ENCODE data around the gene DBR1. TPM values are rescaled to one million over a fixed set of nuclear protein-coding genes. Genes with fewer than 3 reads are reported as not detected.

DBR1 gene
- total and polyA plus RNA-seq, 9 of the 15 experiments (the other 6 are each of a cell fraction or from before 2014, with no cell fraction given), result 2.7 to 14.1 (median 10.9) TPM

DNA sequence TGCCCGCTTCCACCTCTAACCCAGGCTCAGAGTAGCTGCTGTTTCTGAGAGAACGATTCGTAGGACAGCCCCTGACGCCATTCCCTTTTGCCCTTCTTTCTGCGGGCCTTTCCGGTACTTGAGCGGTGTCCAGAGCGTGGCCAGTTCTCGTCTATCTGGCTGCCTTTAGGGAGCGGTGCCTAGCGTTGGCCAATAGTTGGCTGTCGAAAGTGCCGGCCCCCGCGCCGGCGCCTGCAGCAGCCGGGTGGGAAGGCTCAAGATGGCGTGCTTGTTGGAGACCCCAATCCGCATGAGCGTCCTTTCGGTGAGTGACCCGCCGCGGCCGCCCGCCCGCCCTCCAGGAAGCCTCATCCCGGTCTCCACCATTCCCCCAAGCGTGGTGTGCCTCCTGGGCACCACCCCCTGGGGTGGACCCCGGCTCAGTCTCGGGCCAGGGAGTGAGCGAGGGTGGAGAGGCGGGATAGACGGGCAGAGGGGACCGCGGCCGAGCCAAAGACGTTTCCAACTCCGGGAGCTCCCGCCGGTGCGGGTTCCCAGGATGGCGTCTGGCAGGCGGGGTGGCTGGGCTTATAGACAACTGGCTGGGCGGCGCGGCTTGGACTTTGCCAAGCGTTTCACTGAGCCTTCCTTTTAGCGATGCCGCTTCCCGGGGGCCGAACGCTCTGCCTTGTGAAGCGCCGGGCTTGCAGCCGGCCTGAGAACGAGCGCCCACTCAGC, 12.7 kb upstream of the DBR1 start, which contains the start of gene ARMC8 (continued):
- TF ChIP-seq, protein P1, sequence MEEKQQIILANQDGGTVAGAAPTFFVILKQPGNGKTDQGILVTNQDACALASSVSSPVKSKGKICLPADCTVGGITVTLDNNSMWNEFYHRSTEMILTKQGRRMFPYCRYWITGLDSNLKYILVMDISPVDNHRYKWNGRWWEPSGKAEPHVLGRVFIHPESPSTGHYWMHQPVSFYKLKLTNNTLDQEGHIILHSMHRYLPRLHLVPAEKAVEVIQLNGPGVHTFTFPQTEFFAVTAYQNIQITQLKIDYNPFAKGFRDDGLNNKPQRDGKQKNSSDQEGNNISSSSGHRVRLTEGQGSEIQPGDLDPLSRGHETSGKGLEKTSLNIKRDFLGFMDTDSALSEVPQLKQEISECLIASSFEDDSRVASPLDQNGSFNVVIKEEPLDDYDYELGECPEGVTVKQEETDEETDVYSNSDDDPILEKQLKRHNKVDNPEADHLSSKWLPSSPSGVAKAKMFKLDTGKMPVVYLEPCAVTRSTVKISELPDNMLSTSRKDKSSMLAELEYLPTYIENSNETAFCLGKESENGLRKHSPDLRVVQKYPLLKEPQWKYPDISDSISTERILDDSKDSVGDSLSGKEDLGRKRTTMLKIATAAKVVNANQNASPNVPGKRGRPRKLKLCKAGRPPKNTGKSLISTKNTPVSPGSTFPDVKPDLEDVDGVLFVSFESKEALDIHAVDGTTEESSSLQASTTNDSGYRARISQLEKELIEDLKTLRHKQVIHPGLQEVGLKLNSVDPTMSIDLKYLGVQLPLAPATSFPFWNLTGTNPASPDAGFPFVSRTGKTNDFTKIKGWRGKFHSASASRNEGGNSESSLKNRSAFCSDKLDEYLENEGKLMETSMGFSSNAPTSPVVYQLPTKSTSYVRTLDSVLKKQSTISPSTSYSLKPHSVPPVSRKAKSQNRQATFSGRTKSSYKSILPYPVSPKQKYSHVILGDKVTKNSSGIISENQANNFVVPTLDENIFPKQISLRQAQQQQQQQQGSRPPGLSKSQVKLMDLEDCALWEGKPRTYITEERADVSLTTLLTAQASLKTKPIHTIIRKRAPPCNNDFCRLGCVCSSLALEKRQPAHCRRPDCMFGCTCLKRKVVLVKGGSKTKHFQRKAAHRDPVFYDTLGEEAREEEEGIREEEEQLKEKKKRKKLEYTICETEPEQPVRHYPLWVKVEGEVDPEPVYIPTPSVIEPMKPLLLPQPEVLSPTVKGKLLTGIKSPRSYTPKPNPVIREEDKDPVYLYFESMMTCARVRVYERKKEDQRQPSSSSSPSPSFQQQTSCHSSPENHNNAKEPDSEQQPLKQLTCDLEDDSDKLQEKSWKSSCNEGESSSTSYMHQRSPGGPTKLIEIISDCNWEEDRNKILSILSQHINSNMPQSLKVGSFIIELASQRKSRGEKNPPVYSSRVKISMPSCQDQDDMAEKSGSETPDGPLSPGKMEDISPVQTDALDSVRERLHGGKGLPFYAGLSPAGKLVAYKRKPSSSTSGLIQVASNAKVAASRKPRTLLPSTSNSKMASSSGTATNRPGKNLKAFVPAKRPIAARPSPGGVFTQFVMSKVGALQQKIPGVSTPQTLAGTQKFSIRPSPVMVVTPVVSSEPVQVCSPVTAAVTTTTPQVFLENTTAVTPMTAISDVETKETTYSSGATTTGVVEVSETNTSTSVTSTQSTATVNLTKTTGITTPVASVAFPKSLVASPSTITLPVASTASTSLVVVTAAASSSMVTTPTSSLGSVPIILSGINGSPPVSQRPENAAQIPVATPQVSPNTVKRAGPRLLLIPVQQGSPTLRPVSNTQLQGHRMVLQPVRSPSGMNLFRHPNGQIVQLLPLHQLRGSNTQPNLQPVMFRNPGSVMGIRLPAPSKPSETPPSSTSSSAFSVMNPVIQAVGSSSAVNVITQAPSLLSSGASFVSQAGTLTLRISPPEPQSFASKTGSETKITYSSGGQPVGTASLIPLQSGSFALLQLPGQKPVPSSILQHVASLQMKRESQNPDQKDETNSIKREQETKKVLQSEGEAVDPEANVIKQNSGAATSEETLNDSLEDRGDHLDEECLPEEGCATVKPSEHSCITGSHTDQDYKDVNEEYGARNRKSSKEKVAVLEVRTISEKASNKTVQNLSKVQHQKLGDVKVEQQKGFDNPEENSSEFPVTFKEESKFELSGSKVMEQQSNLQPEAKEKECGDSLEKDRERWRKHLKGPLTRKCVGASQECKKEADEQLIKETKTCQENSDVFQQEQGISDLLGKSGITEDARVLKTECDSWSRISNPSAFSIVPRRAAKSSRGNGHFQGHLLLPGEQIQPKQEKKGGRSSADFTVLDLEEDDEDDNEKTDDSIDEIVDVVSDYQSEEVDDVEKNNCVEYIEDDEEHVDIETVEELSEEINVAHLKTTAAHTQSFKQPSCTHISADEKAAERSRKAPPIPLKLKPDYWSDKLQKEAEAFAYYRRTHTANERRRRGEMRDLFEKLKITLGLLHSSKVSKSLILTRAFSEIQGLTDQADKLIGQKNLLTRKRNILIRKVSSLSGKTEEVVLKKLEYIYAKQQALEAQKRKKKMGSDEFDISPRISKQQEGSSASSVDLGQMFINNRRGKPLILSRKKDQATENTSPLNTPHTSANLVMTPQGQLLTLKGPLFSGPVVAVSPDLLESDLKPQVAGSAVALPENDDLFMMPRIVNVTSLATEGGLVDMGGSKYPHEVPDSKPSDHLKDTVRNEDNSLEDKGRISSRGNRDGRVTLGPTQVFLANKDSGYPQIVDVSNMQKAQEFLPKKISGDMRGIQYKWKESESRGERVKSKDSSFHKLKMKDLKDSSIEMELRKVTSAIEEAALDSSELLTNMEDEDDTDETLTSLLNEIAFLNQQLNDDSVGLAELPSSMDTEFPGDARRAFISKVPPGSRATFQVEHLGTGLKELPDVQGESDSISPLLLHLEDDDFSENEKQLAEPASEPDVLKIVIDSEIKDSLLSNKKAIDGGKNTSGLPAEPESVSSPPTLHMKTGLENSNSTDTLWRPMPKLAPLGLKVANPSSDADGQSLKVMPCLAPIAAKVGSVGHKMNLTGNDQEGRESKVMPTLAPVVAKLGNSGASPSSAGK (IDR thresholded peaks at IDR 0.05), result no peak; the same call in 1 of the 2 replicates
- no peak for TF ChIP-seq HNRNPH1 (optimal IDR thresholded peaks at IDR 0.05; ENCODE audit: low read depth, low read length)
- no peak for TF ChIP-seq STAT5B (CRISPR knock-in tag; IDR thresholded peaks at IDR 0.05)
- no peak for TF ChIP-seq FOXA1 (IDR thresholded peaks at IDR 0.05; ENCODE audit: borderline replicate concordance)
- TF ChIP-seq SP2 (IDR thresholded peaks at IDR 0.05; ENCODE audit: extremely low read depth, low read depth, low read length, poor library complexity, severe bottlenecking), result no peak
- no peak for TF ChIP-seq SMC3 (conservative IDR thresholded peaks at IDR 0.05; ENCODE audit: insufficient read depth, low read depth, low read length)
- TF ChIP-seq RBM34 (IDR thresholded peaks at IDR 0.05; ENCODE audit: borderline replicate concordance, insufficient read depth, low read length), result no peak
- TF ChIP-seq XRCC5 (IDR thresholded peaks at IDR 0.05; ENCODE audit: low read depth, low read length), result no peak
- no peak for TF ChIP-seq MEIS2 (IDR thresholded peaks at IDR 0.05; ENCODE audit: partially characterized antibody)
- peak; percentile 48 for TF ChIP-seq HCFC1 (IDR thresholded peaks at IDR 0.05; ENCODE audit: low read depth, low read length)
- TF ChIP-seq JUN (IDR thresholded peaks at IDR 0.05; ENCODE audit: borderline replicate concordance, low read depth, low read length), result no peak
- no peak for TF ChIP-seq JUN (CRISPR knock-in tag; IDR thresholded peaks at IDR 0.05; ENCODE audit: borderline replicate concordance)
- TF ChIP-seq, protein P2, sequence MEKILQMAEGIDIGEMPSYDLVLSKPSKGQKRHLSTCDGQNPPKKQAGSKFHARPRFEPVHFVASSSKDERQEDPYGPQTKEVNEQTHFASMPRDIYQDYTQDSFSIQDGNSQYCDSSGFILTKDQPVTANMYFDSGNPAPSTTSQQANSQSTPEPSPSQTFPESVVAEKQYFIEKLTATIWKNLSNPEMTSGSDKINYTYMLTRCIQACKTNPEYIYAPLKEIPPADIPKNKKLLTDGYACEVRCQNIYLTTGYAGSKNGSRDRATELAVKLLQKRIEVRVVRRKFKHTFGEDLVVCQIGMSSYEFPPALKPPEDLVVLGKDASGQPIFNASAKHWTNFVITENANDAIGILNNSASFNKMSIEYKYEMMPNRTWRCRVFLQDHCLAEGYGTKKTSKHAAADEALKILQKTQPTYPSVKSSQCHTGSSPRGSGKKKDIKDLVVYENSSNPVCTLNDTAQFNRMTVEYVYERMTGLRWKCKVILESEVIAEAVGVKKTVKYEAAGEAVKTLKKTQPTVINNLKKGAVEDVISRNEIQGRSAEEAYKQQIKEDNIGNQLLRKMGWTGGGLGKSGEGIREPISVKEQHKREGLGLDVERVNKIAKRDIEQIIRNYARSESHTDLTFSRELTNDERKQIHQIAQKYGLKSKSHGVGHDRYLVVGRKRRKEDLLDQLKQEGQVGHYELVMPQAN (IDR thresholded peaks at IDR 0.05; ENCODE audit: borderline replicate concordance), result peak; percentile 51
- TF ChIP-seq SMAD3 (CRISPR knock-in tag; conservative IDR thresholded peaks at IDR 0.05), result no peak

Data from K562 (cell line).